ENCODE measurements around the gene INS. TPM values are rescaled to one million over a fixed set of nuclear protein-coding genes. Genes with fewer than 3 reads are reported as not detected.

The INS gene
- total and polyA plus RNA-seq, 2 of the 13 experiments (the other 11 are each of a cell fraction or from before 2014, with no cell fraction given), result not detected

- TF ChIP-seq ZBTB38 (CRISPR knock-in tag; IDR thresholded peaks at IDR 0.05) (peak; percentile 83), ZNF263 (CRISPR knock-in tag; IDR thresholded peaks at IDR 0.05) (no peak; the same call in 1 of the 2 replicates), ZNF878 (CRISPR knock-in tag; IDR thresholded peaks at IDR 0.05) (peak; percentile 59; the same call in 1 of the 2 replicates), HMGXB3 (CRISPR knock-in tag; IDR thresholded peaks at IDR 0.05; ENCODE audit: borderline replicate concordance) (peak; percentile 55; the same call in 1 of the 2 replicates), SNAPC4 (CRISPR knock-in tag; IDR thresholded peaks at IDR 0.05) (peak; percentile 43; the same call in 1 of the 2 replicates), DDIT3 (CRISPR knock-in tag; IDR thresholded peaks at IDR 0.05) (no peak), ZNF460 (CRISPR knock-in tag; IDR thresholded peaks at IDR 0.05; ENCODE audit: borderline replicate concordance) (0 out of 2 replicates have a peak, but pooled peaks have one; percentile 8), ZFP37 (CRISPR knock-in tag; IDR thresholded peaks at IDR 0.05; ENCODE audit: borderline replicate concordance) (0 out of 2 replicates have a peak, but pooled peaks have one; percentile 14), ZBTB37 (CRISPR knock-in tag; IDR thresholded peaks at IDR 0.05) (peak; percentile 84), RBM22 (optimal IDR thresholded peaks at IDR 0.05; ENCODE audit: low read length) (no peak), SMYD3 (CRISPR knock-in tag; IDR thresholded peaks at IDR 0.05) (0 out of 2 replicates have a peak, but pooled peaks have one; percentile 3), ZFY (CRISPR knock-in tag; IDR thresholded peaks at IDR 0.05) (no peak)
Observed at GRCh38 chr11:2129699-2130366, 31.2 kb downstream of the INS start (continued).

Measured in HepG2 (cell line).